ENCODE results near the gene DOC2B.
A peak's percentile ranks its signal among the peaks of the same experiment; 100 is the strongest.
"Not testable (repeated sequence)": the region's sequence is repeated elsewhere in the genome, so short reads cannot be mapped to it uniquely, and the experiment has no call there.

DOC2B gene

GRCh38 chr17:219696-220095, 38.2 kb upstream of the DOC2B start:
- Histone ChIP-seq H3K4me2 (ENCODE audit: low read length) (no peak overlapping the region), H3K79me2 (ENCODE audit: low read length) (no peaks in the 10 kb centered on the region), H3K9ac (ENCODE audit: low read length) (no peak overlapping the region), H3K36me3 (replicated peaks; ENCODE audit: low read depth, low read length) (no peaks in the 10 kb centered on the region), H3K4me1 (ENCODE audit: low read length) (peaks cover 13% of the 10 kb centered on the region), H2AFZ (ENCODE audit: low read depth, low read length) (no peak overlapping the region), H3K27me3 (ENCODE audit: low read depth, low read length) (no peaks in the 10 kb centered on the region), H3K27ac (ENCODE audit: low read length) (no peak overlapping the region), H3K4me3 (ENCODE audit: low read length) (no peak overlapping the region), H4K20me1 (ENCODE audit: insufficient read depth, low read length) (no peaks in the 10 kb centered on the region), H3K9me3 (ENCODE audit: insufficient read depth, low read length) (no peaks in the 10 kb centered on the region)
- TF ChIP-seq CTCF (IDR thresholded peaks at IDR 0.05; ENCODE audit: low read depth, low read length), result no peak
- no peak for TF ChIP-seq EZH2phosphoT487 (IDR thresholded peaks at IDR 0.05; ENCODE audit: low read depth)

- H3K9ac ChIP-seq (ENCODE audit: low read length), result no peak overlapping the region
- H3K9me3 ChIP-seq (ENCODE audit: insufficient read depth, low read length), result no peaks in the 10 kb centered on the region
- peaks cover 13% of the 10 kb centered on the region for H3K4me1 ChIP-seq (ENCODE audit: low read length)
- no peak overlapping the region for H3K4me2 ChIP-seq (ENCODE audit: low read length)
- no peak overlapping the region for H3K4me3 ChIP-seq (ENCODE audit: low read length)
- H3K27ac ChIP-seq (ENCODE audit: low read length), result no peak overlapping the region
- H3K79me2 ChIP-seq (ENCODE audit: low read length), result no peaks in the 10 kb centered on the region
- no peaks in the 10 kb centered on the region for H4K20me1 ChIP-seq (ENCODE audit: insufficient read depth, low read length)
- H3K36me3 ChIP-seq (replicated peaks; ENCODE audit: low read depth, low read length), result no peaks in the 10 kb centered on the region
- TF ChIP-seq CTCF (IDR thresholded peaks at IDR 0.05; ENCODE audit: low read depth, low read length) (no peak), EZH2phosphoT487 (IDR thresholded peaks at IDR 0.05; ENCODE audit: low read depth) (no peak)
- no peak overlapping the region for H2AFZ ChIP-seq (ENCODE audit: low read depth, low read length)
- H3K27me3 ChIP-seq (ENCODE audit: low read depth, low read length), result no peaks in the 10 kb centered on the region
Observed at GRCh38 chr17:218432-219110, 37.1 kb upstream of the DOC2B start.

- peak overlapping the region; percentile 65 for H3K4me2 ChIP-seq (ENCODE audit: low read length)
- H2AFZ ChIP-seq (ENCODE audit: low read depth, low read length), result peak overlapping the region; percentile 98
- H4K20me1 ChIP-seq (ENCODE audit: insufficient read depth, low read length), result no peaks in the 10 kb centered on the region
- H3K27ac ChIP-seq (ENCODE audit: low read length), result no peak overlapping the region
- peaks cover 13% of the 10 kb centered on the region for H3K4me1 ChIP-seq (ENCODE audit: low read length)
- TF ChIP-seq EZH2phosphoT487 (IDR thresholded peaks at IDR 0.05; ENCODE audit: low read depth), result no peak
- no peak for TF ChIP-seq CTCF (IDR thresholded peaks at IDR 0.05; ENCODE audit: low read depth, low read length)
- H3K27me3 ChIP-seq (ENCODE audit: low read depth, low read length), result no peaks in the 10 kb centered on the region
- H3K9me3 ChIP-seq (ENCODE audit: insufficient read depth, low read length), result no peaks in the 10 kb centered on the region
- no peak overlapping the region; the same call in 1 of the 2 replicates for H3K9ac ChIP-seq (ENCODE audit: low read length)
- H3K79me2 ChIP-seq (ENCODE audit: low read length), result no peaks in the 10 kb centered on the region
- no peaks in the 10 kb centered on the region for H3K36me3 ChIP-seq (replicated peaks; ENCODE audit: low read depth, low read length)
- H3K4me3 ChIP-seq (ENCODE audit: low read length), result no peak overlapping the region
Observed at GRCh38 chr17:216625-217024, 35.2 kb upstream of the DOC2B start.

GRCh38 chr17:215563-216478, 34.4 kb upstream of the DOC2B start:
- peak overlapping the region; percentile 23; the same call in 1 of the 2 replicates for H3K27ac ChIP-seq (ENCODE audit: low read length)
- peak overlapping the region; percentile 98 for H2AFZ ChIP-seq (ENCODE audit: low read depth, low read length)
- not testable (repeated sequence) for H3K27me3 ChIP-seq (ENCODE audit: low read depth, low read length); H3K79me2 ChIP-seq (ENCODE audit: low read length); H3K36me3 ChIP-seq (replicated peaks; ENCODE audit: low read depth, low read length); H4K20me1 ChIP-seq (ENCODE audit: insufficient read depth, low read length); H3K9me3 ChIP-seq (ENCODE audit: insufficient read depth, low read length)
- H3K4me2 ChIP-seq (ENCODE audit: low read length), result peak overlapping the region; percentile 82
- H3K9ac ChIP-seq (ENCODE audit: low read length), result peak overlapping the region; percentile 59; the same call in 1 of the 2 replicates
- peak overlapping the region; percentile 75 for H3K4me3 ChIP-seq (ENCODE audit: low read length)
- H3K4me1 ChIP-seq (ENCODE audit: low read length), result peaks cover 13% of the 10 kb centered on the region
